Suppressor macrophage treated with lipopolysaccharide for 4 hours (primary cell): ENCODE data around the gene TMEM170A.

ENCODE experiments used
- DNase-seq: peaks from one replicate; pipeline ENCODE4 v3.0.0-alpha.2; 2020

Gene TMEM170A

DNA sequence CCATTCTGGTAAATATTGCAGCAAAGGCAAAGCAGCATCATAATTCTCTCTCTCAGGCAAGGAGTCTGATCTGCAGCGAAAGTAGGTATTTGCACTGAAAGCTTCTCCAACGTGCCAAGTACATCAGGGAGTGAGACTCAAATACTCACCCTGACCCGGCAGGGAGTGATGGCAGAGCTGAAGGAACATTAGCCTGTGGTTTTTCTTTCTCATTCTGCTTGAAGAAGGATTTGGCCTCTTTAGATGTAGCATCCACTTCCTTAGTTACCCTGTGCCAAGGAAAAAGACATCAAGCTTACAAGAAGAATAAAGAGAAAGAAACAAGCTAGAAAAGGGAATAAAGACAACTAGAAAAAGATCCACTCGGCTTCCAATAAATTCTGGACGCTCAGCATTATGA lies 69.5 kb downstream of the TMEM170A start:
- DNase-seq = no peak
